Neural progenitor cell (in vitro differentiated cells): Measurements from ENCODE around the gene MAP2K2. TPM values are rescaled to one million over a fixed set of nuclear protein-coding genes. Genes with fewer than 3 reads are reported as not detected.

Experiments used
- DNase-seq: peaks from one replicate; pipeline ENCODE4 v3.0.0-alpha.2; 2016; ENCODE audit warnings: low spot score
- H2AFZ ChIP-seq: fragments of 200-600 bp; sonication (generic); replicated peaks from 2 replicates; pipeline ENCODE4 v1.6.1; 2016; ENCODE audit warnings: antibody characterized with exemption
- H3F3A ChIP-seq: fragments of 200-600 bp; sonication (generic); 2 replicates; pipeline ENCODE4 v1.6.1; 2016; ENCODE audit warnings: antibody characterized with exemption, low read depth
- H3K27ac ChIP-seq: fragments of 200-600 bp; sonication (generic); 2 replicates; pipeline ENCODE4 v1.5.1; 2016; ENCODE audit warnings: mild to moderate bottlenecking
- H3K27me3 ChIP-seq: fragments of 200-600 bp; sonication (generic); 2 replicates; pipeline ENCODE4 v1.6.1; 2016; ENCODE audit warnings: mild to moderate bottlenecking, moderate library complexity
- H3K36me3 ChIP-seq: fragments of 200-600 bp; sonication (generic); 2 replicates; pipeline ENCODE4 v1.5.1; 2016
- H3K4me1 ChIP-seq: fragments of 200-600 bp; sonication (generic); 2 replicates; pipeline ENCODE4 v1.6.1; 2016; ENCODE audit warnings: mixed run types
- H3K4me2 ChIP-seq: fragments of 200-600 bp; sonication (generic); 2 replicates; pipeline ENCODE4 v1.6.1; 2016
- H3K4me3 ChIP-seq: fragments of 200-600 bp; sonication (generic); 2 replicates; pipeline ENCODE4 v1.5.1; 2016
- H3K79me2 ChIP-seq: fragments of 200-600 bp; sonication (generic); 2 replicates; pipeline ENCODE4 v1.6.1; 2016; ENCODE audit warnings: low read depth
- H3K9ac ChIP-seq: fragments of 200-600 bp; sonication (generic); 2 replicates; pipeline ENCODE4 v1.6.1; 2016
- H3K9me3 ChIP-seq: fragments of 200-600 bp; sonication (generic); 2 replicates; pipeline ENCODE4 v1.5.1; 2016; ENCODE audit warnings: low read depth
- H4K20me1 ChIP-seq: fragments of 200-600 bp; sonication (generic); 2 replicates; pipeline ENCODE4 v1.6.1; 2016; ENCODE audit warnings: low read depth
- H3K27ac Mint-ChIP-seq: 3 replicates; pipeline ENCODE4 v1.8.0; 2021; ENCODE audit warnings: mixed read lengths
- H3K27me3 Mint-ChIP-seq: 2 replicates; pipeline ENCODE4 v1.8.0; 2022; ENCODE audit warnings: low read depth, mild to moderate bottlenecking, inconsistent platforms, moderate library complexity, mixed read lengths; ENCODE audit not compliant: insufficient read depth
- H3K36me3 Mint-ChIP-seq: 3 replicates; pipeline ENCODE4 v1.8.0; 2021; ENCODE audit warnings: mixed read lengths
- H3K4me1 Mint-ChIP-seq: 3 replicates; pipeline ENCODE4 v1.8.0; 2021; ENCODE audit warnings: mixed read lengths
- H3K4me3 Mint-ChIP-seq: 3 replicates; pipeline ENCODE4 v1.8.0; 2021; ENCODE audit warnings: mild to moderate bottlenecking, moderate library complexity, mixed read lengths
- H3K9me3 Mint-ChIP-seq: 3 replicates; pipeline ENCODE4 v1.8.0; 2020; ENCODE audit warnings: mixed read lengths
- EZH2 ChIP-seq: fragments of 200-600 bp; sonication (generic); IDR thresholded peaks from 2 replicates; pipeline ENCODE4 v1.6.1; 2017; ENCODE audit warnings: antibody characterized with exemption, mild to moderate bottlenecking, moderate library complexity
- EZH2phosphoT487 ChIP-seq: fragments of 200-600 bp; sonication (generic); IDR thresholded peaks from 2 replicates; pipeline ENCODE4 v1.6.1; 2017; ENCODE audit warnings: antibody characterized with exemption
- total RNA-seq: library from RNA; depleted of rRNA; stranded (reverse); fragments of >200 nt; gene quantifications from 2 replicates; pipeline ENCODE4 v1.2.3, GENCODE V29; 2015; ENCODE audit warnings: low replicate concordance
- TF ChIP-seq, protein P1 (sequence below): fragments of 200-600 bp; sonication (generic); IDR thresholded peaks from 2 replicates; pipeline ENCODE4 v1.5.1; 2017; ENCODE audit warnings: antibody characterized with exemption, mild to moderate bottlenecking

Gene MAP2K2
- total RNA-seq, 1 donor from 2014 or later = 69.7 TPM

DNA sequence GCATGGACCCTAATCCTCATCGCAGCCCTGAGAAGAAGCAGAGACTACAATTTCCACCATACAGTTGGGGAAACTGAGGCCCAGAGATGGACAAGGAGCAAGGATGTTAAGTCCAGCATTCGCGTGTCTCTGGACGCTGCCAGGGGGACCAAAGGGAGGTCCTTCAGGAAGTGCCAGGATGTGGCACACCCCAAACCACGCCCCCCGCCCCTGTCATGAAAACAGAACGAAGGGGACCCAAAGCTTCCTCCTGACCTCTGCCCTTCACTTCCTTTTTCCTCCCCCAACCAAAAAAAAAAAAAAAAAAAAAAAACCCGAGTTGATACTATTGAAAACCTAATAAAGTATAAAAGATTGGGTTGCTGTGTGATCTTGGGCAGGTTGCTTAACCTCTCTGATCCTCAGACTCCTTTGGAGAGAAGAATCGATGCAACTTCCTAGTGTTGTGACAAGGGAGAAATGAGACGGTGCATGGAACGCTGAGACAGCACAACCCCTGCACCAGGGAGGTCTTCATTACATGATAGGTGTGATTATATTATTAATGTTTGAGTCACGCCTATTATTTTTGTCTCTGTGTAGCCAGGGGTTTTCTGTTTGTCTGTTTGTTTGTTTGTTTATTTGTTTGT, 54.5 kb downstream of the MAP2K2 start:
- Mint-ChIP-seq H3K4me3 (peak overlapping the region; percentile 69), H3K4me1 (peaks cover 7% of the 10 kb centered on the region), H3K9me3 (no peaks in the 10 kb centered on the region), H3K27ac (no peak overlapping the region), H3K27me3 (peaks cover 24% of the 10 kb centered on the region), H3K36me3 (no peaks in the 10 kb centered on the region)
- no peak for DNase-seq
- TF ChIP-seq EZH2phosphoT487 = no peak
- Histone ChIP-seq H3K4me1 (peaks cover 7% of the 10 kb centered on the region), H3K9me3 (no peaks in the 10 kb centered on the region), H3F3A (peaks cover 19% of the 10 kb centered on the region), H3K9ac (no peak overlapping the region), H3K4me2 (no peak overlapping the region), H3K27me3 (peaks cover 37% of the 10 kb centered on the region), H4K20me1 (peaks cover 6% of the 10 kb centered on the region), H3K36me3 (no peaks in the 10 kb centered on the region), H3K79me2 (peaks cover 6% of the 10 kb centered on the region), H2AFZ (no peak overlapping the region), H3K4me3 (no peak overlapping the region), H3K27ac (no peak overlapping the region)

DNA sequence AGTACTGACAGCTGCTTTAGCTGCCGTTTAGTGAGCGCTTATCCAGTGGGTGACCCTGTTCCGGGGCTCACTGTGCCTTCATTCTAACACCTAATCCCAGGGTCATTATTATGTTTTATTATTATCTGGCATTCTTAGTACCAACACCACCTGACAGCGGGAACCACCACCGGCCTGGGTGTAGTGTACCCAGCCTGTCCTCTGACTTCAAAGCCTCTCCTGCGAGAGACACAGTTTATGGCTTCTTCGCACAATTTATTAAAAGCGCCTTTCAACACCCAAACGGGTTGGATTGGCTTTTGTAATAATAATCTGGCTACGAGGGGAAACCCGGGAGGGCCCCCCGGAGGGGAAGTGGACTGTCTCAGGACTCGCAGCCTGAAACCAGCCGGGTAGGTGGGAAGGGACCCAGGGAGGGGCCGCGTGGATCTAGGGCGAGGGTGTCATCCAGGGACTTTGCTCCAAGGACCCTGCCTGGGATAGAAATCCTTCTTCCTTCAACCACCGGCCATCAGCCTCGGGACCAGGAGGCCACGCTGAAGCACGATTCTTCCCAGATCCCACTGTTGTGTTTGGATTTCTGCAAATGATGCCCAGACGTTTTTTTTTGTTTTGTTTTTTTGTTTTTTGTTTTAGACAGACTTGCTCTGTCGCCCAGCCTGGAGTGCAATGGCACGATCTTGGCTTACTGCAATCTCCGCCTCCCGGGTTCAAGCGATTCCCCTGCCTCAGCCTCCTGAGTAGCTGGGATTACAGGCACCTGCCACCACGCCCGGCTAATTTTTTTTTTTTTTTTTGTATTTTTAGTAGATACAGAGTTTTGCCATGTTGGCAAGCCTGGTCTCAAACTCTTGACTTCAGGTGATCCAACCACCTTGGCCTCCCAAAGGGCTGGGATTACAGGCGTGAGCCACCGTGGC, 55.6 kb downstream of the MAP2K2 start:
- H3K4me1 Mint-ChIP-seq = peaks cover 12% of the 10 kb centered on the region
- H3K27me3 ChIP-seq = peaks cover 37% of the 10 kb centered on the region
- H3K4me1 ChIP-seq = peaks cover 13% of the 10 kb centered on the region
- TF ChIP-seq, protein P1, sequence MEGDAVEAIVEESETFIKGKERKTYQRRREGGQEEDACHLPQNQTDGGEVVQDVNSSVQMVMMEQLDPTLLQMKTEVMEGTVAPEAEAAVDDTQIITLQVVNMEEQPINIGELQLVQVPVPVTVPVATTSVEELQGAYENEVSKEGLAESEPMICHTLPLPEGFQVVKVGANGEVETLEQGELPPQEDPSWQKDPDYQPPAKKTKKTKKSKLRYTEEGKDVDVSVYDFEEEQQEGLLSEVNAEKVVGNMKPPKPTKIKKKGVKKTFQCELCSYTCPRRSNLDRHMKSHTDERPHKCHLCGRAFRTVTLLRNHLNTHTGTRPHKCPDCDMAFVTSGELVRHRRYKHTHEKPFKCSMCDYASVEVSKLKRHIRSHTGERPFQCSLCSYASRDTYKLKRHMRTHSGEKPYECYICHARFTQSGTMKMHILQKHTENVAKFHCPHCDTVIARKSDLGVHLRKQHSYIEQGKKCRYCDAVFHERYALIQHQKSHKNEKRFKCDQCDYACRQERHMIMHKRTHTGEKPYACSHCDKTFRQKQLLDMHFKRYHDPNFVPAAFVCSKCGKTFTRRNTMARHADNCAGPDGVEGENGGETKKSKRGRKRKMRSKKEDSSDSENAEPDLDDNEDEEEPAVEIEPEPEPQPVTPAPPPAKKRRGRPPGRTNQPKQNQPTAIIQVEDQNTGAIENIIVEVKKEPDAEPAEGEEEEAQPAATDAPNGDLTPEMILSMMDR = no peak
- TF ChIP-seq EZH2 (peak; percentile 68), EZH2phosphoT487 (peak; percentile 51)
- H3K79me2 ChIP-seq = peaks cover 18% of the 10 kb centered on the region
- peak overlapping the region; percentile 98 for H3K4me2 ChIP-seq
- no peaks in the 10 kb centered on the region for H3K36me3 ChIP-seq
- H3K27me3 Mint-ChIP-seq = peaks cover 25% of the 10 kb centered on the region
- H3K9ac ChIP-seq = no peak overlapping the region
- H3K9me3 ChIP-seq = no peaks in the 10 kb centered on the region
- no peaks in the 10 kb centered on the region for H3K9me3 Mint-ChIP-seq
- no peak overlapping the region for H3K27ac Mint-ChIP-seq
- no peak overlapping the region for H3K27ac ChIP-seq
- no peak overlapping the region for H2AFZ ChIP-seq
- H3K36me3 Mint-ChIP-seq = no peaks in the 10 kb centered on the region
- H3F3A ChIP-seq = peaks cover 31% of the 10 kb centered on the region
- no peak for DNase-seq
- H3K4me3 Mint-ChIP-seq = peak overlapping the region; percentile 82
- peaks cover 17% of the 10 kb centered on the region for H4K20me1 ChIP-seq
- H3K4me3 ChIP-seq = peak overlapping the region; percentile 81

- Histone ChIP-seq H3F3A (peaks cover 32% of the 10 kb centered on the region), H3K4me3 (peak overlapping the region; percentile 81), H3K9me3 (no peaks in the 10 kb centered on the region), H3K4me1 (peaks cover 13% of the 10 kb centered on the region), H2AFZ (peak overlapping the region; percentile 85), H3K9ac (no peak overlapping the region), H4K20me1 (peaks cover 25% of the 10 kb centered on the region), H3K79me2 (peaks cover 26% of the 10 kb centered on the region), H3K4me2 (peak overlapping the region; percentile 98), H3K27ac (no peak overlapping the region), H3K36me3 (no peaks in the 10 kb centered on the region), H3K27me3 (peaks cover 37% of the 10 kb centered on the region)
- Mint-ChIP-seq H3K27ac (no peak overlapping the region), H3K9me3 (no peaks in the 10 kb centered on the region), H3K4me1 (peaks cover 12% of the 10 kb centered on the region), H3K4me3 (peak overlapping the region; percentile 82), H3K36me3 (no peaks in the 10 kb centered on the region), H3K27me3 (peaks cover 22% of the 10 kb centered on the region)
- peak; percentile 82 for TF ChIP-seq EZH2phosphoT487
- peak; percentile 91 for TF ChIP-seq EZH2
- TF ChIP-seq, protein P1 = no peak
- DNase-seq = peak; percentile 64
These were observed 56.4 kb downstream of the MAP2K2 start for GRCh38 chr19:4067396-4068046.
